Stimulated activated effector memory CD8-positive, alpha-beta T cell treated with anti-CD3 and anti-CD28 coated beads, Interleukin-12 subunit alpha, Interleukin-12 subunit beta, amount 100 ng/mL, for 72 hours (primary cell): ENCODE data around the gene HHATL.

Experiments used
- ATAC-seq: fragments of 150-1000 bp; cut with Tn5 transposase; 2 replicates; pipeline ENCODE4 v1.10.0; 2021
- DNase-seq, 2 donors: peaks; one replicate each; pipeline ENCODE4 v3.0.0; 2021 to 2022; ENCODE audit warnings: low spot score in 2 of 2
- H3K27ac Mint-ChIP-seq: one replicate; pipeline ENCODE4 v1.8.0; 2022; ENCODE audit warnings: mild to moderate bottlenecking, mixed read lengths
- H3K36me3 Mint-ChIP-seq: one replicate; pipeline ENCODE4 v1.8.0; 2022; ENCODE audit warnings: mild to moderate bottlenecking, mixed read lengths
- H3K4me1 Mint-ChIP-seq: one replicate; pipeline ENCODE4 v1.8.0; 2022; ENCODE audit warnings: mixed read lengths
- H3K4me3 Mint-ChIP-seq: one replicate; pipeline ENCODE4 v1.8.0; 2022; ENCODE audit warnings: mild to moderate bottlenecking, mixed read lengths
- H3K9me3 Mint-ChIP-seq: one replicate; pipeline ENCODE4 v1.8.0; 2022; ENCODE audit warnings: mixed read lengths

HHATL gene

DNA sequence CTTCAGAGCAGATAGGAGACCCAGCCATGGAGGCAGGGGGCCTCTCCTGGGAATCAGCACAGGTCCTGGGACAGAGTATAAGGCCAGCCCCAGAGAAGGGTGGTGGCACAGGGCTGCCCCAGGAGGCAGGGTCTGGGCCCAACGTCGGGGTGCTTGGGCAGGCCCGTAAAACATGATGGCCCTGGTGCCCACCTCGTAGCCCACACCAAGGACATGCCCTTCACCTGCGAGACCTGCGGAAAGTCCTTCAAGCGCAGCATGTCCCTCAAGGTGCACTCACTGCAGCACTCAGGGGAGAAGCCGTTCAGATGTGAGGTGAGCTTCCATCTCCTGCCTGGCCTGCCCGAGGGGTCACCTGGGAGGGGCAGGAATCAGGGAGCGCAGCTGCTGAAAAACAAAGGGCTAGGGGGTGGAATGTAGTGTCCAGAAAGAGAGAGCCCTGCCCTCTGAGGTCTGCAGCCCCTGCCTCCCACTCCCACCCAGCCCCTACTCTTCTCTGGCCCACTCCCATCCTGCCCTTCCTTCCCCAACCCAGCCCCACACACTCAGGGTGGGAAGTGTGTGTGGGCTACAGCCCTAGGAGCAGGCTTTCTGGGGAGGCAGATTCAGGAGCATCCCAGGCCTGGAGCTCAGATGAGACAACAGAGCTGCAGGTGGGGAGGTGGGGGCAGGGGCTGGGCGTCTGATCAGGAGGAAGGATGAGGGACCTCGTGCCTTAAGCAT lies 39.6 kb downstream of the HHATL start:
- no peak for DNase-seq
- no peaks in the 10 kb centered on the region for H3K9me3 Mint-ChIP-seq
- no peaks in the 10 kb centered on the region for H3K36me3 Mint-ChIP-seq
- H3K27ac Mint-ChIP-seq = no peak overlapping the region
- H3K4me3 Mint-ChIP-seq = no peak overlapping the region
- ATAC-seq = no peak
- H3K4me1 Mint-ChIP-seq = peaks cover 10% of the 10 kb centered on the region

DNA sequence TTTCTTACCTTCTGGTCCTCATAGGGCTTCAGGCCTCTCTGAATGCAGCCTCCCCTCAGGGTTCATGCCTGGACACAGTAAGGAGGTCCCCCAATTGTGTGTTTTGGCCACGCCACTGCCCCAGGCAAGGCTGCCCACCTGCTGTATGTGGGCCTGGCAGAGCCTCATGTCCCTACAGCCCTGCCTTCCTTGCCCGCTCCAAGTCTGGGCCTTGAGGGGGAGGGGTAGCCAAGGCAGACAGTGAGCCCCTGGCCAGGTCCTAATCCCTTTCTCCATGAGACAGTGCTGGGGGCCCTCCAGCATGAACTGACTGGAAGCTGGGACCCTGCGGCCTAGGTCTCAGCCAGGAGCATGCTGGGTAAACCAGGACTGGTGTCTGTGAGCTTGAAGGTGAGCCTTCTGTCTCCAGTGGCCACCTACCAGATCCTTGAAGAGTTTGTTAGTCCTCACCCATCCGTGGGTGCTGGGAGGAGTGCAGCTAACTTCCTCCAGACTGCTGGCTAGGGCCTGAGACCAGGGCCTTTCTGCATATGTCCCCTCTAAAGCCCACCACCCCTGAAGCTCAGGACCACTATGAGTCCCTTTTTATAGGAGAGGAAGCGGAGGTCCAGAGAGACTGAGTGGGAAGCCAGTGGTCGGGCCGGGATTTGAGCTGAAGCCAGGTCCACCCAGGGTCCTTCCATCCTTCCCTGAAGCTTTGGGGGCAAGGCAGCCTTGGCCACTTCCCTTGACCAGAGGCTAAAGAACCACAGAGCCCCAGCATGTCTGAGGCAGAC lies 40.4 kb downstream of the HHATL start:
- Mint-ChIP-seq H3K4me1 (peaks cover 10% of the 10 kb centered on the region), H3K27ac (no peak overlapping the region), H3K9me3 (no peaks in the 10 kb centered on the region), H3K4me3 (no peak overlapping the region), H3K36me3 (no peaks in the 10 kb centered on the region)
- ATAC-seq (no peak), DNase-seq (no peak)

DNA sequence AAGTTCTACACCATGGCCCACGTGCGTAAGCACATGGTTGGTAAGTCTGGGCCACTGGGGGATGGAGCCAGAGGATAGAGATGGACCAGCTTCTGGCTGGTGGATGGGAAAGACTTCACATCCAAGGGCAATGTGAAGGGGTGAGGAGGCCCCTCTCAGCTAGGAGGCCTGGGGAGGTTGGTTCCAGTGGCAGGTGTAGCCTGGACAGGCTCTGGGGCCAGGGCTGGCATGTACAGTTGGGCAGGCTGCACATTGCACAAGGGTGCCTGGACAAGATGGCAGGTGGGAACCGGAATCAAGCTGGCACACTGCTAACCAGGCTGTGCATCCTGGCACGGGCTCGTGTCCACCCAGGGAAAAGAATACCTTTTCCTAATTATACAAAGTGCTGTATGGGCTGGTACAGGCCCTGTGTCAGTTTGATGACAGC lies 41.0 kb downstream of the HHATL start:
- ATAC-seq (no peak), DNase-seq (peak in 1 of 2 donors; percentile 45)
- H3K36me3 Mint-ChIP-seq = no peaks in the 10 kb centered on the region
- peak overlapping the region; percentile 11 for H3K27ac Mint-ChIP-seq
- no peaks in the 10 kb centered on the region for H3K9me3 Mint-ChIP-seq
- no peak overlapping the region for H3K4me3 Mint-ChIP-seq
- H3K4me1 Mint-ChIP-seq = peaks cover 10% of the 10 kb centered on the region

DNA sequence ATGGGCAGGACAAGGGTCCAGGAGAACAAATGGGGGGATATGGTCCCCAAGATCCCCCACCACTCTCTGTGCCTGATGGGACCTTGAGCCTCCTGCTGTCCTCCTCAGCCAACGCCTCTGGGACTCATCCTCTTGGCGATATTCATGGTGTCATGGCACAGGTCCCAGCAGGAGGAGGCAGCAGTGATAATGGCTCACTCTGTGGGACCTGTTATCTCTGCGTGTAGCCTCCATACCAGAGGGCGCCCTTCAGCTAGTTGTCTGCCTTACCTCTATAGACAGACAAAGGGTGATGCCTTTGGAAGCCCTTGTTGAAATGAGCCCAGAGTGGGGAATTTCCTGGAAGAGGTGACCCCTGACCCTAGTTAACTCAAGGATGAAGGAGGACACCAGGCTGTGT lies 41.7 kb downstream of the HHATL start:
- Mint-ChIP-seq H3K4me1 (peaks cover 17% of the 10 kb centered on the region), H3K27ac (peak overlapping the region; percentile 11), H3K4me3 (no peak overlapping the region), H3K36me3 (no peaks in the 10 kb centered on the region), H3K9me3 (no peaks in the 10 kb centered on the region)
- DNase-seq (no peak), ATAC-seq (peak; percentile 27)

DNA sequence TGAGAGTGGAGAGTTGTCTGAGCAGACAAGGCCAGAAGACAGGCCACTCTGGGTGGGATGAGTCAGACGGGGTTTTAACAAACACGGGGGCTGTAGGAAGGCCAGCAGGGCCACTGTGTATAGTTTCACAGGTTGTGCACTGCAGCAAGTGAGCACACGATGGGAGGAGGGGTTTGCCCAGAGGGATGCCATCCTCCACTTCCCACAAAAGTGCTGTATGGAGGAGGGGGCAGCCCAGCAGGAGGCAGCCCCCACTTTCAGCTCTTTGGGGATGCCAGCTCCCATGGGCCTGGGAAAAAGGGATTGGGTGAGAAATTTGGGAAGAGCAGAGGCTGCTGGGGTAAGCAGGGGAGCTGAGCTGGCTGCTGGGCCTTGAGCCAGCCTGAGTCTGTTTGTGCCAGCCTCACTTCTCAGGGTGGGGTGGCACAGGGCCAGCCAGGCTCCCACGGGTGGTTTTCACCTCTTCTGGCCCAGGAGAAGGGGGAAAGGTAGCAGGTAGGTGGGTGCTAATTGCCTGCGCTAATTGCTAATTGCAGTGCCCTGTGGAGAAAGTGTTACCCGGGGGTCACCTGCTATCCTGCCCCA lies 42.4 kb downstream of the HHATL start:
- ATAC-seq = no peak
- Mint-ChIP-seq H3K36me3 (no peaks in the 10 kb centered on the region), H3K4me3 (no peak overlapping the region), H3K4me1 (peaks cover 18% of the 10 kb centered on the region), H3K9me3 (no peaks in the 10 kb centered on the region), H3K27ac (peak overlapping the region; percentile 79)
- no peak for DNase-seq

DNA sequence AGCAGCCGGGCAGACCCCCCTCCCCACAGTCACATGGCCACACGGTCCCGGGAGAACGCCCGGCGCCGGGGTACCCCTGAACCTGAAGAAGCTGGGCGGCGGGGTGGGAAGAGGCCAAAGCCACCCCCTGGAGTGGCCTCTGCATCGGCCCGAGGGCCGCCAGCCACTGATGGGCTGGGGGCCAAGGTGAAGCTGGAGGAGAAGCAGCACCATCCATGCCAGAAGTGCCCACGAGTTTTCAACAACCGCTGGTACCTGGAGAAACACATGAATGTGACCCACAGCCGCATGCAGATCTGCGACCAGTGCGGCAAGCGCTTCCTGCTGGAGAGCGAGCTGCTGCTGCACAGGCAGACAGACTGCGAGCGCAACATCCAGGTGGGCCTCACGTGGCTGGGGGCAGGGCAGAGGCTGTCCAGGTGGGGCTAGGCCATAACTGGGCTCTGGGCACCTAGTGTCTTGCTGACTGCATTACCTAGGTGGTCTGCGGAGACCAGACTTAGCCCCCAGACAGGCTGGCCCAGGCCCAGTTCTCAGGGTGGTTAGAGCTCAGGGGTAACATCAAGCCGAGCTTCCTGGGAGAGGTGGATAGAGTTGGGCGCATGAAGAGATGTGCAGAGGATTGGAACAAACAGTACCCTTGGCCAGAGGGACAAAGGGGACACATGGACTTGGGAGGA lies 43.0 kb downstream of the HHATL start:
- ATAC-seq (no peak), DNase-seq (no peak)
- Mint-ChIP-seq H3K36me3 (no peaks in the 10 kb centered on the region), H3K9me3 (no peaks in the 10 kb centered on the region), H3K4me3 (no peak overlapping the region), H3K4me1 (peaks cover 18% of the 10 kb centered on the region), H3K27ac (peak overlapping the region; percentile 79)

DNA sequence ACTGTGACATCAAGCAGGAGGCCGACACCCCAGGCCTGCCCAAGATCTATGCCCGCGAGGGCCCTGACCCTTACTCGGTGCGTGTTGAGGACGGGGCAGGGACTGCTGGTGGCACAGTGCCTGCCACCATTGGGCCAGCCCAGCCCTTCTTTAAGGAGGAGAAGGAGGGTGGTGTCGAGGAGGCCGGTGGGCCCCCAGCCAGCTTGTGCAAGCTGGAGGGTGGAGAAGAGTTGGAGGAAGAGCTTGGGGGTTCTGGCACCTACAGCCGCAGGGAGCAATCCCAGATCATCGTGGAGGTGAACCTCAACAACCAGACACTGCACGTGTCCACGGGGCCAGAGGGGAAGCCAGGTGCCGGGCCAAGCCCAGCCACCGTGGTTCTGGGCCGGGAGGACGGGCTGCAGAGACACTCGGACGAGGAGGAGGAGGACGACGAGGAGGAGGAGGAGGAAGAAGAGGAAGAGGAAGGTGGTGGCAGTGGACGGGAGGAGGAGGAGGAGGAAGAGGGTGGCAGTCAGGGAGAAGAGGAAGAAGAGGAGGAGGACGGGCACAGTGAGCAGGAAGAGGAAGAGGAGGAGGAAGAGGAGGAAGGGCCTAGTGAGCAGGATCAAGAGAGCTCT lies 43.7 kb downstream of the HHATL start:
- no peaks in the 10 kb centered on the region for H3K36me3 Mint-ChIP-seq
- peaks cover 20% of the 10 kb centered on the region for H3K4me1 Mint-ChIP-seq
- no peak overlapping the region for H3K4me3 Mint-ChIP-seq
- ATAC-seq (no peak), DNase-seq (no peak)
- no peaks in the 10 kb centered on the region for H3K9me3 Mint-ChIP-seq
- H3K27ac Mint-ChIP-seq = no peak overlapping the region

DNA sequence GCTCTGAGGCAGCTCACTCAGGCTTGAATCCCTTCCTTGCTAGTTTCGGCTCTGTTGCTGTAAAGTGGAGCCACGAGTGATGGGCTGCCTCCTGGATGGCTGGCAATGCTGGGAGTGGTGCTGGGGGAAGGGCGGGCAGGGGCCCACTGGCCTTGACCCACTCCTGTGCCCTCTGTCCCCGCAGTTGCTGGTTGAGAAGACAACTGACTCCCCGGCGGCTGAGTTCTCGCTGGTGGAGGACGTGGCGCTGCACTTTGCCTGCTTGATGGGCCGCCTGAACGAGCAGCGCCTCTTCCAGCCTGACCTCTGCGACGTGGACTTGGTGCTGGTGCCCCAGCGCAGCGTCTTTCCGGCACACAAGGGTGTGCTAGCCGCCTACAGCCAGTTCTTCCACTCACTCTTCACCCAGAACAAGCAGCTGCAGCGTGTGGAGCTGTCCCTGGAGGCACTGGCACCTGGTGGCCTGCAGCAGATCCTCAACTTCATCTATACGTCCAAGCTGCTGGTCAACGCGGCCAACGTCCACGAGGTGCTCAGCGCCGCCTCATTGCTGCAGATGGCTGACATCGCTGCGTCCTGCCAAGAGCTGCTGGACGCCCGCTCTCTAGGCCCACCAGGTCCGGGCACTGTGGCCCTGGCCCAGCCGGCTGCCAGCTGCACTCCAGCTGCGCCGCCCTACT lies 44.4 kb downstream of the HHATL start:
- ATAC-seq (no peak), DNase-seq (no peak)
- H3K36me3 Mint-ChIP-seq = no peaks in the 10 kb centered on the region
- no peaks in the 10 kb centered on the region for H3K9me3 Mint-ChIP-seq
- H3K27ac Mint-ChIP-seq = peak overlapping the region; percentile 83
- H3K4me3 Mint-ChIP-seq = no peak overlapping the region
- H3K4me1 Mint-ChIP-seq = peaks cover 26% of the 10 kb centered on the region

DNA sequence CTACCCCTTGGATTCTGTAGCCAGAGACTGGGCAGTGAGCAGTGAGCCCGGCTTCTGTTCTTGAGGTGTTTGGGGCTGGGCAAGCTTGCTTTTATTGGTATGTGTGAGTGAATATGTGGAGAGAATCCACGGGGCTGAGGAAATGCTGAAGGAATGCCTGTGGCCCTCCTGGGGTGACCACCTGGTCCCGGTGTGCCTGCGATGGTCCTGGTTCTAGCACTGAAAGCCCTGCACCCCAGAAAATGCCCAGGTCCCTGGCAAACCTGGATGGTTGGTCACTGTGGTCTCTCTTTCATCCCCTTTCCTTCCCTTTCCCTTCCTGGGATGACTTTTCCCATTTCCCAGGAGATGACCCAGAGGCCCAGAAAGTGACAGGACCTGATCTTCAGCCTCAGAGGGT lies 44.9 kb downstream of the HHATL start:
- Mint-ChIP-seq H3K27ac (peak overlapping the region; percentile 83), H3K36me3 (no peaks in the 10 kb centered on the region), H3K9me3 (no peaks in the 10 kb centered on the region), H3K4me1 (peaks cover 32% of the 10 kb centered on the region), H3K4me3 (no peak overlapping the region)
- no peak for ATAC-seq
- no peak for DNase-seq

DNA sequence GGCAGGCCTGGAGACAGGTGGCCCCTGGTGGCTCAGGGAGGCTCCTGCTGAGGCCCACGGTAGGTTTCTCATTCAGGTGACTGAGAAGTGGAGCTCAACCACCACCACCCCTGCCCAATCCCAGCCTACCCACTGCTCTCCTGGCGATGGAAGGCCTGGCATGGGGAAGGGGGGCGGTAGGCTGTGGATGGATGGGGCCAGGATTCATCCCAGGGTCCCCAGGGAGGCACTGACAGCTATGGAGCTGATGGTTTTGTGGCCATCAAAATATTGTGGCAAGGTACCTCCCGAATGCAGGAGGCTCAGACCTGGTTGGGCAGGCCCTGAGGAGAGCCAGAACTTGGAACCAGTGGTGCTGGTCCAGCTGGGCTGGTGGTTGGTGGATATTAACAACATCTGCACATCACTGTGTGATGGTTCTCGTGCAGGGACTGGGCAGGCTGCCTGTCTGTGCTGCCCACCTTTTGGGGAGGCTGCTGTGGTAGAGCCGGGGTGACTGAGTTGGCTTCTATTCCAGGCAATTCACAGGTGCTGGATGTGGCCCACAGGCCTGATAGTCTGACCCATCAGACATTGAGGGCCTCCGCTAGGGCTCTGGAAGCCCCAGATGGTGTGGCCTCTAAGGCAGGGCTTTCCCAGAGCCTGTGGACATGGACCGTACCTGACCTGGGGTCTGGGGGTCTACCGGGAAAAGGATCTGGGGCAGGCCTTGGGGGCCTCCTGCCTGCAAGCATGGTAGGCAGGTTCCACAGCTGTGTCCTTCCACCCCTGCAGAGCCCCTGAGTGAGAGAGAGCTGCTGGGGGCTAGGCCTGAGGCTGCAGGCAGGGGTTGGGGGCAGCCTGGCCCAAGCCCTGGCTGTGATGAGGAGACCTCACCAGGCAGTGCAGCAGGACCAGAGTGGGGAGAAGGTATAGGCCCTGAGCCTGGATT lies 45.7 kb downstream of the HHATL start:
- Mint-ChIP-seq H3K27ac (peak overlapping the region; percentile 83), H3K9me3 (no peaks in the 10 kb centered on the region), H3K4me3 (no peak overlapping the region), H3K4me1 (peaks cover 39% of the 10 kb centered on the region), H3K36me3 (no peaks in the 10 kb centered on the region)
- no peak for ATAC-seq
- DNase-seq = no peak

DNA sequence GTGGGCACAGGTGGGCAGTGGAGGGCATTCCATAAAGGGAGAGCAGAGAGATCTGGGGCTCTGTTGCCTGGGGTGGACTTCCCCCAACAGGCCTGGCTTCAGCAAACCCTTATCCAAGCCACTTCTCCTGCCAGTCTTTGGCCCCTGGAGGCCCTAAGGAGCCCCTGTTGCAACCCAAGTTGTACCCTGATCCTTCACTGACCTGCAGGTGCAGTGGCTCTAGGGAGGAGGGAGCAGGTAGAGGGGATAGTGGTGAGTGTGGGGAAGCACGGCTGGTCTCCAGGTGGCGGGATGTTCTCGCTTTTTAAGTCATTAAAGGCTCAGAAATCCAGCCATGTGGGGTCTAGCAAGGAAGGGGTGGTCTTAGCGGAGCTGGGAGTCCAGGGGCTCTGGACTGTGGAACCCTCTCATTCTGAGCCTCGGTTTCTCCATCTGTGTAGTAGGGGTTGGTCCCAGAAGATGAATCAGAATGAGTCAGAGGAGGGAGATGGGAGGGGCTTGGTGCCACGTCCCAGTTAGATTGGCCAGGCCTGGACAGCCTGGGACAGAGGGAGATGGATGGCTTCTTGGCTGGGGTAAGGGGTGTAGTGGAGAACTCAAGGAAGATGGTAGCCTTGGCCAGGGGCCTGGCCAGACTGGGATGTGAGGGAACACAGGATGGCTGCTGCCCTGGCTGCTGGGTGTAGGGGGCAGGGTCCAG lies 46.5 kb downstream of the HHATL start:
- H3K4me3 Mint-ChIP-seq = no peak overlapping the region
- peak overlapping the region; percentile 83 for H3K27ac Mint-ChIP-seq
- H3K4me1 Mint-ChIP-seq = peaks cover 45% of the 10 kb centered on the region
- ATAC-seq = no peak
- H3K36me3 Mint-ChIP-seq = no peaks in the 10 kb centered on the region
- no peak for DNase-seq
- H3K9me3 Mint-ChIP-seq = no peaks in the 10 kb centered on the region

DNA sequence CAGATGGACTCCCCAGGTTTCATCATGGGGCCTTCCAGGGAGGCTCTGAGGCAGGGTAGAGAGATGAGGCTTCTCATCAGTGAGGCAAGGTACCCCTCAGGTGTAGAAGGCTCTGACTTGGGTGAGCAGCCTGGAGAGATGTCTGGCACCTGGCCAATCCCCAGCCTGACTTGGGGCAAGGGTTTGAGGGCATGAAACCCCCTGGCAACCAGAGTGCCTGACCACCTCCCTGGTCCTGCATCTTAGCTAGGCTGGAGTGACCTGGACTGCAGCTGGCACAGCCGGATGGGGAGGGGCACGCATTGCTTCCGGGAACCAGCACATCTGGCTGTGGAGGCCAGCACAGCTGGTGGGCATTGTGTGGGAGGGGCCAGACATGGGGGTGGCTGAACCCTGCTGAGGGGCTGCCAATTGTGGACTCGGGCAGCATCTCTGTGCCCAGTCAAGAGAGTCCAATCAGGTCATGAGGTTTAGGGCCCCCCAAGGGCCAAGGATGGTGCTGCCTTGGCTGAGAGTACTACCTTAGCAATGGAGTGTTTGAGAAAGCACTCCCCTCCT lies 47.2 kb downstream of the HHATL start:
- H3K9me3 Mint-ChIP-seq = no peaks in the 10 kb centered on the region
- no peaks in the 10 kb centered on the region for H3K36me3 Mint-ChIP-seq
- H3K27ac Mint-ChIP-seq = no peak overlapping the region

More for the DNA sequence above, 47.2 kb downstream of the HHATL start:
- H3K4me1 Mint-ChIP-seq = peaks cover 41% of the 10 kb centered on the region
- ATAC-seq (no peak), DNase-seq (peak in 1 of 2 donors; percentile 52)
- H3K4me3 Mint-ChIP-seq = peak overlapping the region; percentile 40
